Measurements from ENCODE around the gene ACOT11. TPM values are rescaled to one million over a fixed set of nuclear protein-coding genes. Genes with fewer than 3 reads are reported as not detected.
"Not testable (repeated sequence)": the region's sequence is repeated elsewhere in the genome, so short reads cannot be mapped to it uniquely, and the experiment has no call there.

ACOT11 gene
- total RNA-seq, 1 donor from 2014 or later = 64.8 TPM

- DNase-seq = no peak
- no peaks in the 10 kb centered on the region for H3K27me3 ChIP-seq (ENCODE audit: low read depth)
- H3K9me3 ChIP-seq (replicated peaks) = no peaks in the 10 kb centered on the region
- H3K27ac ChIP-seq (replicated peaks) = no peak overlapping the region
- TF ChIP-seq CTCF (IDR thresholded peaks at IDR 0.05; ENCODE audit: borderline replicate concordance) = no peak
- intact Hi-C loops (cut with micrococcal nuclease) = no loop called here
- H3K36me3 ChIP-seq = no peaks in the 10 kb centered on the region
- H3K4me1 ChIP-seq = no peaks in the 10 kb centered on the region
- H3K4me3 ChIP-seq = no peak overlapping the region
These were observed 19.4 kb upstream of the ACOT11 start for GRCh38 chr1:54528613-54529012.

GRCh38 chr1:54532033-54532432 is 16.0 kb upstream of the ACOT11 start:
- TF ChIP-seq CTCF (IDR thresholded peaks at IDR 0.05; ENCODE audit: borderline replicate concordance) = no peak
- Histone ChIP-seq H3K4me3 (no peak overlapping the region), H3K36me3 (no peaks in the 10 kb centered on the region), H3K27me3 (ENCODE audit: low read depth) (no peaks in the 10 kb centered on the region), H3K4me1 (no peaks in the 10 kb centered on the region), H3K27ac (replicated peaks) (no peak overlapping the region), H3K9me3 (replicated peaks) (no peaks in the 10 kb centered on the region)
- DNase-seq = no peak
- intact Hi-C loops (cut with micrococcal nuclease) = no loop called here

GRCh38 chr1:54536656-54537055 is 11.4 kb upstream of the ACOT11 start:
- H3K4me3 ChIP-seq; H3K27ac ChIP-seq (replicated peaks); intact Hi-C loops (cut with micrococcal nuclease); H3K9me3 ChIP-seq (replicated peaks); H3K36me3 ChIP-seq; H3K4me1 ChIP-seq; DNase-seq: not testable (repeated sequence)
- H3K27me3 ChIP-seq (ENCODE audit: low read depth) = peaks cover 11% of the 10 kb centered on the region

GRCh38 chr1:54537611-54538010 is 10.4 kb upstream of the ACOT11 start:
- H3K27me3 ChIP-seq (ENCODE audit: low read depth) = peaks cover 19% of the 10 kb centered on the region
- no peak for TF ChIP-seq CTCF (IDR thresholded peaks at IDR 0.05; ENCODE audit: borderline replicate concordance)
- no peak overlapping the region for H3K27ac ChIP-seq (replicated peaks)
- intact Hi-C loops (cut with micrococcal nuclease) = no loop called here
- no peaks in the 10 kb centered on the region for H3K36me3 ChIP-seq
- H3K4me1 ChIP-seq = peaks cover 14% of the 10 kb centered on the region
- no peaks in the 10 kb centered on the region for H3K9me3 ChIP-seq (replicated peaks)
- no peak for DNase-seq
- no peak overlapping the region for H3K4me3 ChIP-seq

- no peaks in the 10 kb centered on the region for H3K9me3 ChIP-seq (replicated peaks)
- no peaks in the 10 kb centered on the region for H3K36me3 ChIP-seq
- peaks cover 19% of the 10 kb centered on the region for H3K27me3 ChIP-seq (ENCODE audit: low read depth)
- peaks cover 19% of the 10 kb centered on the region for H3K4me1 ChIP-seq
- intact Hi-C loops (cut with micrococcal nuclease) = no loop called here
- no peak overlapping the region for H3K27ac ChIP-seq (replicated peaks)
- H3K4me3 ChIP-seq = no peak overlapping the region
- TF ChIP-seq CTCF (IDR thresholded peaks at IDR 0.05; ENCODE audit: borderline replicate concordance) = no peak
- no peak for DNase-seq
These were observed 9.5 kb upstream of the ACOT11 start for GRCh38 chr1:54538538-54538937.

GRCh38 chr1:54540582-54541295 is 7.3 kb upstream of the ACOT11 start:
- no peaks in the 10 kb centered on the region for H3K9me3 ChIP-seq (replicated peaks)
- H3K27me3 ChIP-seq (ENCODE audit: low read depth) = peaks cover 19% of the 10 kb centered on the region
- H3K4me1 ChIP-seq = peaks cover 19% of the 10 kb centered on the region
- no peak overlapping the region for H3K4me3 ChIP-seq
- DNase-seq = no peak
- no peaks in the 10 kb centered on the region for H3K36me3 ChIP-seq
- intact Hi-C loops (cut with micrococcal nuclease) = no loop called here
- no peak for TF ChIP-seq CTCF (IDR thresholded peaks at IDR 0.05; ENCODE audit: borderline replicate concordance)
- H3K27ac ChIP-seq (replicated peaks) = no peak overlapping the region
